Measurements from ENCODE around the gene SLAIN1. TPM values are rescaled to one million over a fixed set of nuclear protein-coding genes. Genes with fewer than 3 reads are reported as not detected.

Gene SLAIN1
- total RNA-seq, 4 donors from 2014 or later, result 1.1 to 3.8 (median 1.7) TPM

GRCh38 chr13:77745784-77746183 is 48.3 kb downstream of the SLAIN1 start:
- Histone ChIP-seq H3K4me3 (no peak overlapping the region), H3K27ac (no peak overlapping the region), H3K4me1 (no peaks in the 10 kb centered on the region), H3K36me3 (no peaks in the 10 kb centered on the region), H3K27me3 (no peaks in the 10 kb centered on the region), H3K9me3 (no peaks in the 10 kb centered on the region)
- intact Hi-C loops (cut with DNase I; ENCODE audit: low total_unique reads) (no loop called here), in situ Hi-C loops (cut with MboI; ENCODE audit: low pct_ligation_motif_present in 1 of 4, low pct_unique_long_range_greater_than_20kb in 1 of 4, low sequenced_read_pairs in 3 of 4) (no loop called here)
- 82 to 88% methylated on average over 1 of the region's 1 CpG for WGBS, 2 donors (ENCODE audit: low coverage in 1 of 2)
- no peak for DNase-seq
- no peak for TF ChIP-seq POLR2A (IDR thresholded peaks at IDR 0.05)
- TF ChIP-seq CTCF (IDR thresholded peaks at IDR 0.05), result no peak
- TF ChIP-seq POLR2AphosphoS5 (IDR thresholded peaks at IDR 0.05), result no peak
- TF ChIP-seq EP300 (IDR thresholded peaks at IDR 0.05; ENCODE audit: low read depth), result no peak

GRCh38 chr13:77749344-77749880 is 51.9 kb downstream of the SLAIN1 start:
- DNase-seq, result no peak
- Histone ChIP-seq H3K4me3 (no peak overlapping the region), H3K27ac (no peak overlapping the region), H3K9me3 (no peaks in the 10 kb centered on the region), H3K36me3 (no peaks in the 10 kb centered on the region), H3K27me3 (no peaks in the 10 kb centered on the region), H3K4me1 (no peaks in the 10 kb centered on the region)
- in situ Hi-C loops (cut with MboI; ENCODE audit: low pct_ligation_motif_present in 1 of 4, low pct_unique_long_range_greater_than_20kb in 1 of 4, low sequenced_read_pairs in 3 of 4) (no loop called here), intact Hi-C loops (cut with DNase I; ENCODE audit: low total_unique reads) (no loop called here)
- 25 to 44% methylated on average over 1 to 2 of the region's 2 CpGs for WGBS, 2 donors (ENCODE audit: low coverage in 1 of 2)
- TF ChIP-seq CTCF (IDR thresholded peaks at IDR 0.05) (no peak), EP300 (IDR thresholded peaks at IDR 0.05; ENCODE audit: low read depth) (no peak), POLR2AphosphoS5 (IDR thresholded peaks at IDR 0.05) (no peak)

GRCh38 chr13:77751513-77752456 is 54.3 kb downstream of the SLAIN1 start:
- Histone ChIP-seq H3K36me3 (no peaks in the 10 kb centered on the region), H3K27me3 (no peaks in the 10 kb centered on the region), H3K4me3 (no peak overlapping the region), H3K9me3 (no peaks in the 10 kb centered on the region), H3K27ac (no peak overlapping the region), H3K4me1 (no peaks in the 10 kb centered on the region)
- in situ Hi-C loops (cut with MboI; ENCODE audit: low pct_ligation_motif_present in 1 of 4, low pct_unique_long_range_greater_than_20kb in 1 of 4, low sequenced_read_pairs in 3 of 4) (loop anchor here in 2 of 4 donors (10.0 kb wide), 1 partner anchor 157 kb away; no protein-coding TSS in a partner anchor), intact Hi-C loops (cut with DNase I; ENCODE audit: low total_unique reads) (no loop called here)
- 55 to 64% methylated on average over 2 to 5 of the region's 5 CpGs for WGBS, 2 donors (ENCODE audit: low coverage in 1 of 2)
- no peak for TF ChIP-seq POLR2AphosphoS5 (IDR thresholded peaks at IDR 0.05)
- peak; percentile 50 to 68 (median 55) for TF ChIP-seq CTCF (IDR thresholded peaks at IDR 0.05)
- no peak for DNase-seq

- TF ChIP-seq POLR2AphosphoS5 (IDR thresholded peaks at IDR 0.05) (no peak), POLR2A (IDR thresholded peaks at IDR 0.05) (no peak), CTCF (IDR thresholded peaks at IDR 0.05) (no peak), EP300 (IDR thresholded peaks at IDR 0.05; ENCODE audit: low read depth) (no peak)
- 67 to 76% methylated on average over 1 to 5 of the region's 5 CpGs for WGBS, 2 donors (ENCODE audit: low coverage in 1 of 2)
- in situ Hi-C loops (cut with MboI; ENCODE audit: low pct_ligation_motif_present in 1 of 4, low pct_unique_long_range_greater_than_20kb in 1 of 4, low sequenced_read_pairs in 3 of 4), result loop anchor here in 2 of 4 donors (10.0 kb wide), 1 partner anchor 158 kb away; no protein-coding TSS in a partner anchor
Measured at GRCh38 chr13:77752512-77753069, 55.1 kb downstream of the SLAIN1 start.

More at GRCh38 chr13:77752512-77753069, 55.1 kb downstream of the SLAIN1 start:
- H3K36me3 ChIP-seq, result no peaks in the 10 kb centered on the region
- H3K4me1 ChIP-seq, result no peaks in the 10 kb centered on the region
- H3K9me3 ChIP-seq, result no peaks in the 10 kb centered on the region
- H3K4me3 ChIP-seq, result no peak overlapping the region
- intact Hi-C loops (cut with DNase I; ENCODE audit: low total_unique reads), result no loop called here
- H3K27ac ChIP-seq, result no peak overlapping the region
- DNase-seq, result no peak
- no peaks in the 10 kb centered on the region for H3K27me3 ChIP-seq

All from transverse colon (tissue), 4 donors.